PC-9 (cell line): ENCODE data around the gene GZMM.

Experiments used
- CTCF ChIP-seq: fragments of 200-600 bp; sonication (generic); conservative IDR thresholded peaks from 2 replicates; pipeline ENCODE4 v1.6.1; 2017; ENCODE audit warnings: mixed run types, antibody characterized with exemption, mild to moderate bottlenecking, moderate library complexity
- EZH2 ChIP-seq: fragments of 200-600 bp; sonication (generic); IDR thresholded peaks from 2 replicates; pipeline ENCODE4 v1.8.0; 2017; ENCODE audit warnings: antibody characterized with exemption, low read depth

GRCh38 chr19:592101-592500 lies 48.2 kb downstream of the GZMM start:
- TF ChIP-seq EZH2 (no peak), CTCF (no peak)
